Measurements from ENCODE around the gene FAHD1.
"Not testable (repeated sequence)": the region's sequence is repeated elsewhere in the genome, so short reads cannot be mapped to it uniquely, and the experiment has no call there.

FAHD1 gene

DNA sequence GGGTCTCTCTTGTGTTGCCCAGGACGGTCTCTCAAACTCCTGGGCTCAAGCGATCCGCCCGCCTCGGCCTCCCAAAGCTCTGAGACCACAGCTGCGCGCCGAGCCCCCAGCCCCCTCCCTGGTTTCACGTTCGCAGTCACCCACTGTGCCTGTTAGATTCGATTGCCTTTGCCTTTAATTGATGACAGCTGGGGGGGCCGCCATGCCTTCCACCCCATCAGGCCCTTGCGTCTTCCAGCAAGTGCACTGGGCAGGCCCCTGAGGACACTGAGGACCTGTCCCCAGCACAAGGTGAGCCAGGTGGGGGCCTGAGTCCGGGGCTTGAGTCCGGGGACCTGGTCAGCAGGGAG lies 36.8 kb upstream of the FAHD1 start:
- no peak for DNase-seq

DNA sequence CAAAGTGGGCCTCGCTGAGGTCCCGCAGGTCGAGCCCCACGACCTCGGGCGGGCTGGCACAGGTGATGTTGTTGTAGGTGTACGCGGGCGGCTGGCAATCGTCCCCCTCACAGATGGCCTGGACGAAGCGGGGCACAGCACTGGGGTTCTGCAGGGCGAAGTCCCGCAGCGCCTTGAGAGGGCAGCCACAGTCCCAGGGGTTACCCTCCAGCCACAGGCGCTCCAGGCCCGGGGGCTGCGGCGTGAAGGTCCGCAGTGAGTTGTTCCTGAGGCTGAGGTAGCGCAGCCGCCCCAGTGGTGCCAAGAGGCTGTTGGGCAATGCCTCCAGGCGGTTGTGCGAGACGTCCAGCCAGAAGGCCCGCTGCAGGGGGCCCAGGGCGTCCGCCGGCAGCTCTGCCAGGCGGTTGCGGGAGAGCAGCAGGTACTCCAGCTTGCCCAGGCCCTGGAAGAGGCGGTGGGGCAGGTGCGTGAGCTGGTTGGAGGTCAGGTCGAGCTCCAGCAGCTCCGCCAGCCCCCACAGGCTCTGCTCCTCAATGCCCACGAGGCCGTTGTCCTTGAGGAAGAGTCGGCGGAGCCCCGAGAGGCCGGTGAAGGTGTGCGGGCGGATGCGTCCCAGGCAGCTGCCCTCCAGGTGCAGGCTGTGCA lies 36.3 kb upstream of the FAHD1 start:
- no peak for DNase-seq

DNA sequence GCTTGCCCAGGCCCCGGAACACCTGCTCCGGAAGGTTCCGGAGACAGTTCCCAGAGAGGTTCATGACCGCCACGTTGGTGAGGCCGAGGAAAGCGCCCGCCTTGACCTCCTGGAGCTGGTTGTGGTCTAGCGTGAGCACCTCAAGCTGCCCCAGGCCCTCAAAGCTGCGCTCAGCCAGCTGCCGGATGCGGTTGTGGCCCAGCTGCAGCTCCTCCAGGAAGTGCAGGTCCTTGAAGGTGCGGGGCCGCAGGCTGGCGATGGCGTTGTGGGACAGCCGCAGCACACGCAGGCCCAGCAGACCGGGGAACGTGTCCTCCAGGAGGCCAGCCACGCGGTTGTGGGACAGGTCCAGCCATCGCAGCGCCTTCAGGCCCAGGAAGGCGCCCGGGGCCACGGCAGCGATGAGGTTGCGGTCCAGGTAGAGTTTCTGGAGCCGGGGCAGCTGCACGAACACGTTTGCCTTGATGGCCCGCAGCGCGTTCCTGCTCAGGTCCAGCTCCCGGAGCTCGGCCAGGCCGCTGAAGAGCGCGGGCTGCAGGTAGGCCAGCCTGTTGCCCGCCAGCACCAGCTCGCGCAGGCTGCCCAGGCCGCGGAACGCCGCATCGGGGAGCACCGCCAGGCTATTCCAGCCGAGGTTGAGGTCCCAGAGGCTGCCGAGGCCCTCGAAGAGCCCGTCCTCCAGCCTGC lies 35.6 kb upstream of the FAHD1 start:
- no peak for DNase-seq

DNA sequence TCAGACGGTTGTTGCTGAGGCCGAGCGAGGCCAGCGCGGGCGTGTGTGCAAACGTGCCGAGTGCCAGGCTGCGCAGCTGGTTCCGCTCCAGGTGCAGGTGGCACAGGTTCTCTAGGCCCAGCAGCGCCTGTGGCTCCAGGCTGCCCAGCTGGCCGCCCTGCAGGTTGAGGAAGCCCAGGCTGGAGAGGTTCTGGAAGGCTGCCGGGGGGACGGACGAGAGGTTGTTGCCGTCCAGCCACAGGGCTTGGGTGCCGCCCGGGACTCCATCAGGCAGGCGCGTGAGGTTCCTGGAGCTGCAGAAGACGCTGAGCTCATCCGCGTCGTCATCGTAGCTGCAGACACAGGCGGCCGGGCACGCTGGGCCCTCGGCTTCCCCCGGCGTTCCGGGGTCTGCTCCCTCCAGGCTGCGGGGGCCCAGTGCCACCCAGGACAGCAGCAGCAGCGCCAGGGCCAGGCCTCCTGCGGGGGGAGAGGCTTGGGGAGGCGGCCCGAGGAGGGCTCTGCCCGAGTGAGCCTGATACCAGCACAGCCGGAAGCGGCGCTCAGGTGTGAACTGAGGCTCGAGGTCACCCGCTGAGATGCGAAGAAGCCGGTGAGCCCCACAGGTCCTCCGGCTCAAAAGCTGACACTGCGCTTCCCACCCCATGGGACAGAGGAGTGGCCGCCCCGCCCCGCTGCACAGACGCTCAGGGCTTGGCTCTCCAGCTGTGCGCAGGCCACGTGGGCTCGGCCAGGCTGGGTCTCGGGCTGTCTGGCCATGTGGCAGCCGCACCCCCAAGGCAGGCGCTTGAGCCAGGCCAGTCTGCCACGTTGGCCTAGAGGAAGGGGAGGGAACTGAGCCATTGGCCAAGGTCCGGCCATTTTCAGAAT lies 34.8 kb upstream of the FAHD1 start:
- DNase-seq = no peak

DNA sequence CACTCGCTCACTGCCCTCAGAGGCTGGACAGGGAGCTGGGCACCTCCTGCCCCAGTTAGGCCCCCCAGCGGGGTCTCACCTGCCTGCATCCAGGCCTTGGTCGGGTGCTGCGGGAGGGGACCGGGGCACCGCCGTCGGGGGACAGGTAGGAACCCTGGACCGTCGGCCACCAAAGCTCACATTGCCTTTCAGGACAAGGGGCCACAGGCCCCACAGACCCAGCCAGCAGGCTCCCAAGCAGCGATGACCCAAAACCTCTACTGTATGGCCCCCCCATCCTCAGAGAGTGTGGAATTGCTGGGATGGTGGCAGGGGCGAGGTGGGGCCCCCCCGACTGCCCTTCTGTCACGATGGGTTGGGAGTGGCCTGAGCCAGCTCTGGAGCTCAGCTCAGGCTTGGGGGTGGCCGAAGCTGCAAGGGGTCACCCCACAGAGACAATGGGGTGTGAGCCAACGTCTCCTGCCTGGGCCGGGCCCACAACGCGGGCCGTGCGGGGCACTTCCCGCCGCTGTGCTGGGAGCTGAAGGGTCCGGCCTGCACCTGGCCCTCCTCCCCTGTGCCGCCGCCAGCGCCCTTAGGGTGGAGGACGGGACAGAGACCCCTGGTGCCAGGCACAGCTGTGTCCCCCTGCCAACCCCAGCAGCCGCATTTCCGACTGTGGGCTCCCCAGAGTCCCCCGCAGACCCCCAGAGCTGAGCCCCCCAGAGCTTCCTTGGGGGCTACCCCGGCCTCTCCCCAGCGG lies 34.0 kb upstream of the FAHD1 start:
- DNase-seq = no peak

DNA sequence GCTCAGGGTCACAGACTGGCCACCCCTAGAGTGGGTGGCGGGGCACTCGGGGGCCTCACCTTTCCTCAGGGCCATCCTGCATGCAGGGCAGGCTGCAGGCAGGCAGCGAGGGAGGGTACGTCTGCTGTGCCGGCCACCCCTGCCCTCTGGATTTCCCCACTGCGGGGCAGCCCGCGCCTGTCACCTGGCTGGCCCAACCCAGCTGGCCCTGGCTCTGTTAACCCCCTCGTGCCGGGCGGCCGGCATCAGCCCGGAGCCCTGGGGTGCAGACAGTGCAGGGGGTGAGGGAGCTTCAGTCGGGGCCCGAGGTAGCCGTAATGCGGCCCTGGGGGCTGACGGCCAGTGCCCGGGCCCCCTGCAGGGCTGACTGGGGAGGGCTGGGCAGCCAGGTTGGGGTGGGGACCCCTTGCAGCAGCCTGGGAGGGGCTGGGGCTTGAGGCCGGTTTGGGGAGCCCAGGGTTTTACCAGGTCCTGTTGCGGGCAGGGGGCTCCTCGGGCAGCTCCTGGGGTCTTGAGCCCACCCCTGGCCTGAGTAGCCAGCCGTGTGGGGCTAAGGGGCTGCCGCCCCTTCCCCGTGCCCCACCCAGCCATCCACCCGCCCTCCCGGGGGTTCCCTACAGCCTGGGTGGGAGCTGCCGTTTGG lies 33.3 kb upstream of the FAHD1 start, which contains the start of gene IGFALS:
Gene IGFALS, minus strand, starts transcription at position 128 of the 643 bp plus-strand sequence. Its CDS starts 53 bp downstream, at position 75.
- DNase-seq = no peak

DNA sequence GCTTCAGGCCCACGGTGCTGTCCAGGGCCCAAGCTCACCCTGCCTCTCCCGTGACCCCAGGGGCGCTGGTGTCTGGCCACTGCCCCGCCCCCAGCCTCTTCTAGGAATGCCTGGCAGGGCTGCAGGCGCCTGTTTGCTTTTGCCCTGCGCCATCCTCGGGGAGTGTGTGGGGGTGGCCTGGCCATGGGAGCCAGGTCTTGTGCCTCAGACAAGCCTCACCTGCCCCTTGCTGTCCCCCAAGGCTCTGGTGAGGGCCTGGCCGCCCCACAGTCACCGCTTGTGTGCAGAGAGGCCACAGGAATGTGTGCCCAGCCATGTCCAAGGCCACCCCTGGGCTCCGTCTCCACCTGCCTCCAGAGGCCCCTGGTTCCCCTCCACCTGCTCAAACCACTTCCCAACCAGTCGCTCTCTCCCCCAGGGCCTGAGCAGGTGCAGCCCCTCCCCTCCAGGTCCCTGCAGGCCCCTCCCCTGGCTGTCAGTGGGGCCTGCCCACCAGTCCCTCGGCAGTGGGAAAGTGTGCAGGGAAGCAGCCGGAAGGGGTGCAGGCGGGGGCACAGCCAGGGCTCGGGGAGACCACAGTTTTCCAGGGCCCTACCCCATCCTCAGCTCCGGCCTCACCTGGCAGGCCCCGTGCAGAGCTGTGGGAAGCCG lies 32.7 kb upstream of the FAHD1 start:
- DNase-seq = no peak

DNA sequence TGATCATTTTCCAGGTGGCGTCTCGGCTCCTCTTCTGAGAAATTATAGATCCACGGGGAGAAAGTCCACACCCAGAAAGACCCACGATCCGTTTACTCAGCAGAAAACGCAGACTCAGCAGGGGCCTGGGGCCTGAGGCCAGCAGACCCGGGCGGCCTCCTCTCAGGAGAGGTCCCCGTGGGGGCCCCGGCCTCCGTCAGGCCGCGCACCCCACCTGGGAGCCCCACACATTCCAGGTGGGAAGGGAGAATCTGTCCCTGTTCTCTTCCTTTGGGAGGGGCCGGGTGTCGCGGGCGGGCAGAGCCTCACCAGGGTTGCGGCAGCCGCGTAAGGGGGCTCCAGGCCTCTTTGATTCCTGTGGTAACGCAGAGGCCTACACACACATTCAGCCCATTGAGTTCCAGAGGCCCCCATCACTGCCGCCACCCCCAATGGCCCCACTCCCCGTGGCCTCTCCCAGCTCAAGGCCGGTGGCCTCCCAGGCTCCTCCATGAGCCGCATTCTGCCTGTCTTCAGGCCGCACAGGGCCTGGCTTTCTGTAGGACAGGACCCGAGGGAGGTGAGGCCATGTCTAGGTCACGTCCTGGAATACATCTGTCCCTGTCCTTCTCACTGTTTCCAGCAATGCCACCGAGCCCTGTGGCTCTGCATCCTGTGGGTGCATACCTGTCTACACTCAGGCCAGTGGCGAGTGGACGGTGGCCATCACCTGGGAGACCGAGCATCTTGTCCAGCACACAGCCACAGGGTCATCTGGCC lies 31.9 kb upstream of the FAHD1 start:
- no peak for DNase-seq

DNA sequence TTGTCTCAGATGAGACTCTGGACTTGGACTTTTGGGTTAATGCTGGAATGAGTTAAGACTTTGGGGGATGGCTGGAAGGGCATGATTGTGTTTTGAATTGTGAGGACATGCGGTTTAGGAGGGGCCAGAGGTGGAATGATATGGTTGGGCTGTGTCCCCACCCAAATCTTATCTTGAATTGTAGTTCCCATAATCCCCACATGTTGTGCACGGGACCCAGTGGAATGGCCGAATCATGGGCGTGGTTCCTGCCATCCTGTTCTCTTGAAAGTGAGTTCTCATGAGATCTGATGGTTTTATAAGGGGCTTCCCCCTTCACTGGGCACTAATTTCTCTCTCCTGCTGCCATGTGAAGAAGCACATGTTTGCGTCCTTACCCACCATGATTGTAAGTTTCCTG lies 27.7 kb upstream of the FAHD1 start:
- DNase-seq = not testable (repeated sequence)

DNA sequence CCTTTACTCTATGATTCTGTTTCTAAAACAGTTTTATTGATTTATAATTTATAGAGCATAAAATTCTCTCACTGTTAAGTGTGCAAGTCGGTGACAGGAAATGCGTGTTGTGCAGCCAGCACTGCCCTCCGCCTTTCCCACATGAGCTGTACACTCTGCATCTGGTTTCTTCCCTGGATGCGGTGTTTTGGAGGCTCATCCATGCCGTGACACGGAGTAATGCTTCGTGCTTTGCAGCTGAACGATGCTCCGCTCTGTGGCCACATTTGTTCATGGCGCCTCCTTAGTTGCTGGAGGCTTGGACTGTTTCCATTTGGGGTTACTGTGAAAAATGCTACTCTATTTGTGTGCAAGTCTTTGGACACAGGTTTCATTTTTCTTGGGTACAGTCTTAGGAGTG lies 26.3 kb upstream of the FAHD1 start:
- no peak for DNase-seq

DNA sequence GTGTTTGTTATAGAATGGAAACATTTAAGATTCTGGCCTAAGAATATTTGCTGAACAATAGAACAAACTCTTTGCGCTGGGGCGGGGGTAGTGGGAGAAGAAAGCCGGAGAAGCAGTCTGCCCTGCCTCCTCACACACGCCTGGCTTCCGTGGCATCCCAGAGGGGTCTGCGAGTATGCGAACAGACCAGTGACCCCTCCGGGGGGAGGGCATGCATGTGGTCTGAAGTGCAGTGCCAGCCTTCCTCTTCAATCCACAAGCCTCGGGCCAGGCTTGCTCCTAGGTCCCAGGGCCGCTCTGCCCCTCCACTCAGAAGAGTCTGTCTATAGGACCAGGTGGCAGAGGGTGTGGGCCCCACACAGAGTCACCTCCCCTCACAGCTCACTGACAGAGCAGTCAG lies 19.4 kb upstream of the FAHD1 start:
- no peak for DNase-seq

DNA sequence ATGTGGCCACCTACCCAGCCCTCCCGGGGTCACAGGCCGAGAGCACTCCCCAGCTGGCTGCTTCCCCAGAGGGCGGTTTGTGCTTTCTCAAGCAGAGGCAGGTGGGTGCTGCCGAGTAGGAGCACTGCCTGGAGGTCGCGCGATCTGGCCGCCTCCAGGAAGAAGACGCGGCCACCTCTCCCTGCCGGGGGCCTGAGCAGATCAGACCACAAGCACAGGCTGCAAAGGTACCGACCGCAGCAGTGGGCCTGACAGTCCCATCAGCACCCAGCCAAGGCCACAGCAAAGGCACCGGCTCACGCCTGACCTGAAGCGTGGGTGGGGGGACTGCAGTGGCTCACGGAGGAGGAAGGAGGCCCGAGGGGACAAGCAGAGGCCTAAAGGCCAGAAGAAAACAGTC lies 18.3 kb upstream of the FAHD1 start:
- DNase-seq = no peak

DNA sequence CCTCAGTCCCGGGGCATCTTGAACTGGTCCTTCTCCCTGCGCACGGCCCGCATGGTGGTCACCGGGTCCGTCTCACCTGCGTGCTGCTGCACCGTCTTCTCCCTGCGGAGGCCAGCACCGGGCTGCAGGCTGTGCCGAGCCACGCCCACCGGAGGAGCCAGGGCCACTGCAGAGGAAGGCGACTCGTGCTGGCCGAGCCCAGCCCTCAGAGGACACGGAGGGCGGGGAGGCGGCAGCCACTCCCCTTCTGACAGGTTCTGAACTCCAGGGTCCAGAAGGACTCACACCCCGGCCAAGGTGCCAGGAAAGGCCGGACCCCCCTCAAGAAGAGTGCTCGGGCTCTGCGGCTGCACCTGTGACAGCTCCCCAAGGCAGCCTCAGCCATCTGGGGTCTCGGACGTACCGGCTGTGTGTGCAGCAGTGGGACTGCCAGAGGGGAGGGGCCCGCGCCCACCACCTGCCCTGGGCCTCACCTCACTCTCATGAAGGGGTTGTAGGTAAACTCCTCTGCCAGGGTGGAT lies 17.7 kb upstream of the FAHD1 start:
- DNase-seq = no peak

DNA sequence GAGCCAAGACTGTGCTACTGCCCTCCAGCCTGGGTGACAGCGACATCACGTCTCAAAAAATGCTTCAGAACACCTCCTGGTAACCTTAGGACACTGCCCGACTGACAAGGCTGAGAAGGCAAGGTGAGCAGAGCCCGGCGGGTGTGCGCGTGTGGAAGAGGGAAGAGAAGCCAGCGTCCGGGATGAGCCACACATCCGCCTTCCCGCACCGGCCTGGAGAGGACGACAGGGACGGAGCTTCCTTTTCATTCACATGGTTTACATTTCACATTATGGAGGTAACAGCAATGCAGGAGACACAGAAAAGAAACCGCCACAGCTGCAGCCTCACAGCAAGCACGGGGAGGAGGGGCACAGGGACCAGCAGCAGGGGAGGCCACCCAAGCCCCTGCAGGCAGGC lies 16.9 kb upstream of the FAHD1 start:
- DNase-seq = no peak

DNA sequence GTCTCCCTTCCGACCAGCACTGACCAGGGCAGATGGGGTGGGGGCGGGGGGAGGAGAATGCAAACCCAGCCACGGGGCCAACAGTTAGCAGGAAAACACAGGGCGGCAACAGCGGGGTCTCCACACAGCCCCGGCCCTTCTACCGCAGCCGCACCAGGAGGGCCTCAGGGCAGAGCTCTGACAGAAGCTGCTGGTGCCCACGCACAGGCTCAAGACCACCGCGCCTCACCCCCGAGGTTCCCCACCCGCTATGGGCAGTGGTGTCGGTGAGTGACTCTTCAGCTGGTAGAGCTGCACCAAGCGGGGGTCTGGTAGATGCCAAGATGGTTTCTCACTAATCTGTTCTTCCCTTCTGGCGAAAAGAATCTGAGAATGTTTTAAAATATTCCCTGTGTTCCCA lies 16.5 kb upstream of the FAHD1 start:
- no peak for DNase-seq

DNA sequence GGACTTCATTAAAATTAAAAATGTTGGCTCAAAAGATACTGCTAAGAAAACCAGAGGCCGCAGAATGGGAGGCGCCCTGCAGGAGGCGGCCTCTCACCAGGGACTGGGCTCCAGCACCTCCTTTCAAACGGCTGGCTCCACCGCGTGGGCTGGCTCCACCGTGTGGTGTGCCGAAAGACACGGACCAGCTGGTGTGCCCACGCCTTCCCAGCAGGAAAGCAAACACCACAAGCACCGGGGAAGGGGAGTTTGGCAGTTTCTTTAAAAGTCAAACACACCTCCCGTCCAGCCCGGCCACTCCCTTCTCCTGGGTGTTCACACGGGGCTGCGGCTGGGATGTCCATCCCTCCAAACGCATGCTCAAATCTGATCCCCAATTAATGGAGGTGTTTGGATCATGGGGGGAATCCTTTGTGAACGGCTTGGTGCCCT lies 14.3 kb upstream of the FAHD1 start:
- no peak for DNase-seq

DNA sequence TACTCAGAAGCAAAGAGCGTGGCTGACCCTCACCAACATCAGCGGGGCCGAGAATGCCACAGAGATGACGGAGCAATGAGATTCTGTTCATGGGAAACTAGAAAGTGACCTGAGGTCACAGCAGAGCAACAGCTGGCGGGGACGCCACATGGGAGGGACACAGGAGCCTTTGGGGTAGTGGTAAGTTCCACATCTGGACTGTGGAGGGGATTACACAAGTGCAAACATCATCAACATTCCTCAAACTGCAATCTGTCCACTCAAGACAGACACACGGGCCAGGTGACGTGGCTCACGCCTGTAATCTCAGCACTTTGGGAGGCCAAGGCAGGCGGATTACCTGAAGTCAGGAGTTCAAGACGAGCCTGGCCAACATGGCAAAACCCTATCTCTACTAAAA lies 11.5 kb upstream of the FAHD1 start:
- DNase-seq = no peak

DNA sequence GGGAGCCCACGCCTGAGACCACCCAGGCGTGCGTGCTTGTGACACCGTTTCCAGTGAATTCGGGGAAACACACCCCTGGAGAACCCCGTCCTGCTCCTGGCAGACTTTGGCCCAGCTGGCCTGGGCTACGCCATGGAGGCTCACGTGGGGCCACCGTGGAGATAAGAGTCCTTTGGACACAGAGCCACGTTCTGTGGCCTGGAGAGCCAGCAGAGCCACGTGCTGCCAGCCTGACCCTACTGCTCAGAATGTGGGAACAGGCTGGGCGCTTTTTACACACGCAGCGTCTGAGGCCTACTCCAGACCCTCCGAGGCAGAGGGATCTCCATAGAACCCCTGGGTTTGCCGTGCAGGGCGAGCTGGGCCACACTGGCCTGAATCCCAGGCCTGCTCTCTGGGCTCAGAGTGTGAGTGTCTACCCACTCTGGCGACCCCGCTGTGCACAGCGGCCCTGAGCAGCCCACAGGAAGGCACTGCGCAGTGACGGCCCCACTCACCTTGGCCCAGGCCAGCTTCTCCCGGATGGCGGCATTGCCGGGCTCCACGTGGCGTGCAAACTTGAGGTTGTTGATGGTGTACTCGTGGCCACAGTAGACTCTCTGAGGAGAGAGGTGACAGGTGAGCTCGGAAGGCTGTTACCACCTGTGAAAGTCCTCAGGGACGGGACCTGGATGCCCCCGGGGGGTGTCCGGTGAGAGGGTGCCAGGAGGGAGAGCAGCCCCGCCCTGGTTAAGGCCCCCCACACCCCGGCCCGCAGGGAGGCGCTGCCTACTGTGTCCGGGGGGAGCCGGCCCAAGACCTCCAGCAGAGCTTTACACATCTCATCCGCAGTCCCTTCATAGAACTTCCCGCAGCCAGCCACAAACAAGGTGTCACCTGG lies 10.4 kb upstream of the FAHD1 start:
- DNase-seq = no peak

DNA sequence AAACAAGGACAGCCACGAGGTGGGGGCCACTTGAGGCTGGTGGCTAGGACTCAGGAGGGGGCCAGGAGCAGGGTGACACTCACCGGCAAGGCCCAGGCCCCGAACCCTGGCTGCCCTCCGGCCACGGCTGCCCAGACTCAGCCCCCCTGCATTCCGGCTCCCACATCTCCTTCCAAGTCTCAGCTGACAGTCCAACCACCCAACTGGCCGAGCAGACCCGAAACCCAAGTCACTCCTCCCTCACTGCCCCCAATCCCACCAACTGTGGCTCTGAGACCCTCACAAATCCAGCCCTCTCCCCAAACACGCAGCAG lies 9.8 kb upstream of the FAHD1 start:
- no peak for DNase-seq

DNA sequence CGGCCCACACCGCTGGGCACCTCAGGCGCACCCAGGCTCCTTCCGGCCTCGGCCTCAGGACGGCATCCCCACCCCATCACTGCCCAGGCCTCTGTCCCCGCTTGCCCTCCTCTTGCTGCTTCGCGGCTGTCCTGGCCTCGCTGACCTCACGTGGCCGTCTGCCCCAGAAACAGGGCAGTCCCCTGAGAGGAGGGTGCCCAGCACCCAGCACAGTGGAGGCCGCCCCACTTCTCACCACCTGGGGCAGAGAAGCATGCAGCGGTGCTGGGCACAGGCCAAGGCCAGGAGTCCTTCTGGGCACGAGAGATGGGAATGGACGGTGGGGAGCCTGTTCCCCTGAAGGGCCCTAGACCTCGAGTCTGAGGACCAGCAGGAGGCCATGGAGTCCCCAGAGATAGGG lies 9.3 kb upstream of the FAHD1 start:
- DNase-seq = no peak

Data from NCI-H2029 treated with DMSO at 0.1 percent for 48 hours (cell line).